IPS-18a (cell line): ENCODE results near the gene EPHA4.

Experiments used
- H3K27ac ChIP-seq: one replicate; pipeline ENCODE4 v1.5.1; 2013; ENCODE audit warnings: low read length
- H3K27me3 ChIP-seq: one replicate; pipeline ENCODE4 v1.6.1; 2013; ENCODE audit warnings: mild to moderate bottlenecking, low read length; ENCODE audit not compliant: control insufficient read depth, insufficient read depth
- H3K36me3 ChIP-seq: one replicate; pipeline ENCODE4 v1.6.1; 2013; ENCODE audit warnings: low read depth, low read length; ENCODE audit not compliant: control insufficient read depth
- H3K4me1 ChIP-seq: one replicate; pipeline ENCODE4 v1.6.1; 2013; ENCODE audit warnings: low read depth, low read length; ENCODE audit not compliant: control insufficient read depth
- H3K4me3 ChIP-seq: one replicate; pipeline ENCODE4 v1.5.1; 2013; ENCODE audit warnings: low read length
- H3K9ac ChIP-seq: one replicate; pipeline ENCODE4 v1.6.1; 2013; ENCODE audit warnings: mild to moderate bottlenecking, low read length, moderate library complexity
- H3K9me3 ChIP-seq: one replicate; pipeline ENCODE4 v1.6.1; 2013; ENCODE audit warnings: low read depth, low read length; ENCODE audit not compliant: control insufficient read depth

The EPHA4 gene

DNA sequence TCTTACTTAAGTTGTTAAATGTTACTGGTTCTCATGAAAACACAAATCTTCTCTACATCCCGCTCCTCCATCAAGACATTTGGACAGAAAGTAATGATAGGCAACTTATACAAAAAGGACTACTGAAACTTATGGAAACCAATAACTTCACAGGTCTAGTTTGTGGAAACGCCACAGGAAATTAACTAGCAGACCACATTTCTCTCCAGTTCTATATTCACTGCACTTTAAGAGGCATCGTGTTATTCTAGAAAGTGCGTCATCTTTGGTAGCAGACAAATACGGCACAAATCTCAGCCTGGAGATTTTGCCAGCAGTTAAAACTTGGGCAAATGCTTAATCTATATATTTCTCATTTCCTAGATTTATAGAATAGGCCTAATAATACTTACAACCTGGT lies 164.3 kb downstream of the EPHA4 start:
- no peaks in the 10 kb centered on the region for H3K4me1 ChIP-seq
- H3K27me3 ChIP-seq: no peaks in the 10 kb centered on the region
- H3K9ac ChIP-seq: no peak overlapping the region
- H3K36me3 ChIP-seq: no peaks in the 10 kb centered on the region
- no peak overlapping the region for H3K27ac ChIP-seq
- H3K9me3 ChIP-seq: no peaks in the 10 kb centered on the region
- no peak overlapping the region for H3K4me3 ChIP-seq

DNA sequence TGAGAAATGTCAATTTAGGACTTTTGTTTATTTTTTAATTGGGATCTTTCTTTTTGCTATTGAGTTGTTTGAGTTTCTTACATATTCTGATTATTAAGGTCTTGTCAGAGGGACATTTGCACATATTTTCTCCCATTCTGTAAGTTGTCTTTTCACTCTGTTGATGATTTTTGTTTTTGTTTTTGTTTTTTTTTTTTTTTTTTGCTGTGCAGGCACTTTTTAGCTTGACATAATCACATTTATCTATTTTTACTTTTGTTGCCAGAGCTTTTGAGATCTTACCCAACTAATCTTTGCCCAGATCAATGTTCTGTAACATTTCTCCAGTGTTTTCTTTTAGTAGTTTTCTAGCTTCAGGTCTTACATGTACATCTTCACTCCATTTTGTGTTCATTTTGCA lies 166.6 kb downstream of the EPHA4 start:
- Histone ChIP-seq H3K4me3 (no peak overlapping the region), H3K4me1 (no peaks in the 10 kb centered on the region), H3K9ac (no peak overlapping the region), H3K36me3 (no peaks in the 10 kb centered on the region), H3K27me3 (no peaks in the 10 kb centered on the region), H3K9me3 (no peaks in the 10 kb centered on the region), H3K27ac (no peak overlapping the region)

DNA sequence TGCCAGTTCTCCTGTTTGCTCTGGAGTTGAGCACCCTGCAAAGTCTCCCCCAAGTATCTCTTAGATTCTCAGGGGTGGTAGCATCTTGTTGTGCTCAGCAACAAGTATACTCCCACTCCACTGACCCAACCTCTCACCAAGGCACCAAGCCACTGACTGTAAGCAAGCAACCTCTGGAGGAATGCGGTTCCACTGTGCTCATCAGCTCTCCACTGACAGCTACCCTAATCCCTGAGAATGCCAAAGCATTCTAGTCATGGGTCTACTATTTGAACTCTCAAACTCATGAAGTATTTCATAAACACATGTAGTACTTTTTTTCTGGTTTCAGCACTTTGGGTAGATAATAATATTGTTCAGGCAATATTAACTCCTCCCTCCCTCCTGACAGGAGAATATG lies 170.0 kb downstream of the EPHA4 start:
- H3K9ac ChIP-seq: no peak overlapping the region
- H3K9me3 ChIP-seq: no peaks in the 10 kb centered on the region
- H3K36me3 ChIP-seq: no peaks in the 10 kb centered on the region
- no peaks in the 10 kb centered on the region for H3K4me1 ChIP-seq
- H3K4me3 ChIP-seq: no peak overlapping the region
- no peak overlapping the region for H3K27ac ChIP-seq
- no peaks in the 10 kb centered on the region for H3K27me3 ChIP-seq

DNA sequence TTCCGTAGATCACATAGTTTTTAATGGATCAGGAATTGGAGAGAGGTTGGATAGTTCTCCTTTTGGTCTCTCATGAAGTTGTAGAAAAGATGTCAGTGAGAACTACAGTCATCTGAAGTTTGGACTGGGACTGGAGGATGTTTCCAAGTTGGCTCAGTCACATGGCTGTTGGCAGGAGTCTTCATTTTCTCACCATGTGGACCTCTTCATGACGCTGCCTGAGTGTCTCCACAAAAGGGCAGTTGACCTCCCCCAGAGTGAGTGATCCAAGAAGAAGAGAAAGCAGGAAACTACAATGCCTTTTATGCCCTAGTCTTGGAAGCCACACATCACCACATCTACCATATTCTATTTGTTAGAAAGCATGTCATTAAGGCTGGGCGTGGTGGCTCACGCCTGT lies 171.7 kb downstream of the EPHA4 start:
- Histone ChIP-seq H3K27me3 (no peaks in the 10 kb centered on the region), H3K36me3 (no peaks in the 10 kb centered on the region), H3K27ac (no peak overlapping the region), H3K4me1 (no peaks in the 10 kb centered on the region), H3K9ac (no peak overlapping the region), H3K9me3 (no peaks in the 10 kb centered on the region), H3K4me3 (no peak overlapping the region)

DNA sequence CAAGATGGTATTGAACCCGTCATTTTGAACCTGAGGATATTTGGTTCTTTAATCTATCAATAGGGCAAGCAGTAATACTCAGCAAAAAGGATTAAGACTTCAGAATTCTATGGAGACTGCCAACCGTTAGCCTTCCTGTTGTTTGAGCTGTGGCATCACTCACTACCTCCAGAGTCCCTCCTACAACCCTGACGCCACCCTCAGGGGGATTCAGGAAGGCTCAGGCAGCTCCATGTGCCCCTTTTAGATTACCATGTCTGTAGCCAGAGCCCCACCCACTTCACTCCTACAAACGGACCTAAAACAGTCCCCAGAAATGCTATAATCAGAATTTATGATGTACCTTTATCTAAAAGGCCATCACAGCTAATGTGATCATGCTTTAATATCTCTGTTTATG lies 172.9 kb downstream of the EPHA4 start:
- Histone ChIP-seq H3K27me3 (no peaks in the 10 kb centered on the region), H3K9ac (no peak overlapping the region)

DNA sequence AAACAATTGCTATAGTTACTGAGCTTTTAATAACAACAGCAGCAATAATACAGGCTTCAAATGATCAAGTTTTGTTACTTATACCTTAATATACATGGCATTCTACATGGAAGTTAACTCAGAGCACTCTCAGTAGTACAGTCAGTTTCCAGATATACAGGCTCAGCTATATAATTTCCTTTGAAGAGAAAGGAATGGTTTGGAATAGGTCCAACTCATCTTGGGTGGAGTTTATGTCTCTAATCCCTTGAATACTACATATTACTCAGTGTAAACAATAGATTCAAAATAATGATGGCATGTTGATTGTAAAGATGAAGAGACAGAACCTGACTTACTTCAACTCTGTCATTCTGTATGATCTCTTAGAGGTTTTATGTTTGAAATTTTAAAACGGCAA lies 174.9 kb downstream of the EPHA4 start:
- Histone ChIP-seq H3K4me3 (no peak overlapping the region), H3K4me1 (no peaks in the 10 kb centered on the region), H3K27me3 (no peaks in the 10 kb centered on the region), H3K9ac (no peak overlapping the region), H3K9me3 (no peaks in the 10 kb centered on the region), H3K27ac (no peak overlapping the region), H3K36me3 (no peaks in the 10 kb centered on the region)

More for the DNA sequence above, 172.9 kb downstream of the EPHA4 start:
- H3K36me3 ChIP-seq: no peaks in the 10 kb centered on the region
- H3K27ac ChIP-seq: no peak overlapping the region
- H3K4me3 ChIP-seq: no peak overlapping the region
- H3K4me1 ChIP-seq: no peaks in the 10 kb centered on the region
- no peaks in the 10 kb centered on the region for H3K9me3 ChIP-seq

DNA sequence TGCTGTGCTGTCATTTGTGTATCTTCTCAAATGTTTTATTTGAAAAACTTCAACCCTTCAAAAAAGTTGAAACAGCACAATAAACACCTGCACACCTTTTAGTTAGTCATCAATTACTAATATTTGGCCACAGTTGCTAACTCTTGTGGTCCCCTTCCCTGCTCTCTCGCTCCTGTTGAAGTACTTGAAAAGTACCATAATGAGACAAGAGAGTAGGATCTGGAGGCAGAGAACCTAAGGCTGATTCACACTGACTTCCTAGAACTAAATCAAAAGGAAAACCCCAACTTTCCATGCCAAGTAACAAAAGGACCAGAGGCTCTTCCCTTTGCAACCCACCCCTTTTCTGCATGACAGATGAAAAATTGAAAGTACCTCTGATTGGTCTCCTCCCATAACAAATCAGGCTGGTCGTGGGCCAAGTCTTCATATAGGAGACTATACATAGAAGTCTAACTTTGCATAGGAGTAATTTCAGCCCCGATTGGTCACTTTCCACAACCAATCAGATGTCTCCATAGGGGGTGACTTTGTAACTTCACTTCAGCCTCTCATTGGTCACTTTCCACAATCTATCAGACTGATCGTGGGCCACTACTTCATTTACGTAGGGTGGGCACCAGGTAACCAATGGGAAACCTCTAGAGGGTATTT lies 179.7 kb downstream of the EPHA4 start:
- Histone ChIP-seq H3K36me3 (no peaks in the 10 kb centered on the region), H3K4me1 (no peaks in the 10 kb centered on the region), H3K9me3 (no peaks in the 10 kb centered on the region), H3K27ac (no peak overlapping the region), H3K27me3 (no peaks in the 10 kb centered on the region), H3K4me3 (no peak overlapping the region), H3K9ac (no peak overlapping the region)

DNA sequence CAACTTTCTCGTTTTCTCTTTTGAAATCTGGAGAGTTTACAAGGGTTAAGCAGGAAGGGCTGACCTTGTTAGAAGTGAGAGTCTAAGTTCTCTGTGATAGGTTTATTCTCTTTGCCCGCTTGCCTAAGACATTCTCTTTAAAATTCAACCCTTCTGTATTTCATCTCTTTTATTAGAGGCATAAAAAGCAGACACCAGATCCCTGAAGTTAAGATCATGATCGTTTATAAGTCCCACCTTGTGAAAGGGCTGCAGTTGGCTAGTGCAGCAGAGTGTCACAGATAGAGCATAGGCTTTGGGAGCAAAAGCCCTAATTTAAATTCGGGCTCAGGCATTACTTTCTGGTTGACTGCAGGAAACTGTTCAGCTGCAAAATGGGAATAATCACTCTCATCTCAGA lies 181.2 kb downstream of the EPHA4 start:
- Histone ChIP-seq H3K9ac (no peak overlapping the region), H3K4me1 (no peaks in the 10 kb centered on the region), H3K27me3 (no peaks in the 10 kb centered on the region), H3K36me3 (no peaks in the 10 kb centered on the region), H3K4me3 (no peak overlapping the region), H3K9me3 (no peaks in the 10 kb centered on the region), H3K27ac (no peak overlapping the region)

DNA sequence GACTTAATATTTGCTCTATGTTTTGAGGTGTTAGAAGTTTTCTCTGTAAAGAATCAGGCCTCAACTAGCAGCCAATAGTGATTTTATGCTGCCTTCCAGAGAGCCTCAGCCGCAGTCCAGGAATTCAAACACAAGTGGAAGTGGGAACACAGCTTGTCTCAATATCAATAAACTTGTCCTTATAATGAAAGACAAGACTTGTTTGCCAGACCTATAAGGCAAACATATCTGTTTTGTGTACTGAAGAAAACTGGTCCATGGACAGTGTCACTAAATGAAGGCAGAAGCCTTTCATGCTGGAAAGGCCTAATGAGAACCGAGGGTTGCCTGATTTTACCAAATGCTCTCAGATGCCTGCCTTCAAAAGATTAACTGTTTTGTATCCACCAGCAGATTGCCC lies 182.2 kb downstream of the EPHA4 start:
- no peaks in the 10 kb centered on the region for H3K4me1 ChIP-seq
- no peaks in the 10 kb centered on the region for H3K9me3 ChIP-seq
- H3K27ac ChIP-seq: no peak overlapping the region
- H3K27me3 ChIP-seq: no peaks in the 10 kb centered on the region
- H3K9ac ChIP-seq: no peak overlapping the region
- no peak overlapping the region for H3K4me3 ChIP-seq
- H3K36me3 ChIP-seq: no peaks in the 10 kb centered on the region

DNA sequence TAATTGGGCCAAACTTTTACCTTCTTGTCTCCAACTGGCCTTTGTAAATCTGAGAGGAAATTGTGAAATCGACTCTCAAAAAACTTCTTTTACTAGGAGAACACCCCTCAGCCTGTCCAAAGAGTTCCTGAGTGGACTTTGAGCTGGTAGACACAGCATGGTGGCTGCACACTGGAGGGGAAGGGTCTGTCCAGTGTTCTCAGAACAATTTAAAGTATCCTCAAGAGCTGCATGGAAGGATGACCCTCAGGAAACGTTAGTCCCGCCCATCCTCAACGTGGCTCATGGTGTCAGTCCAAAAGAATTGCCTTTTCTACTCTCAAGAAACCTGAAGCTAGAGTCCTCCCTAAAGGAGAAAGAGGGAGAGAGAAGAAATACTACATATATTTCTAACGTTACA lies 182.7 kb downstream of the EPHA4 start:
- Histone ChIP-seq H3K27me3 (no peaks in the 10 kb centered on the region), H3K9ac (no peak overlapping the region), H3K4me1 (no peaks in the 10 kb centered on the region), H3K27ac (no peak overlapping the region), H3K36me3 (no peaks in the 10 kb centered on the region), H3K4me3 (no peak overlapping the region), H3K9me3 (no peaks in the 10 kb centered on the region)

DNA sequence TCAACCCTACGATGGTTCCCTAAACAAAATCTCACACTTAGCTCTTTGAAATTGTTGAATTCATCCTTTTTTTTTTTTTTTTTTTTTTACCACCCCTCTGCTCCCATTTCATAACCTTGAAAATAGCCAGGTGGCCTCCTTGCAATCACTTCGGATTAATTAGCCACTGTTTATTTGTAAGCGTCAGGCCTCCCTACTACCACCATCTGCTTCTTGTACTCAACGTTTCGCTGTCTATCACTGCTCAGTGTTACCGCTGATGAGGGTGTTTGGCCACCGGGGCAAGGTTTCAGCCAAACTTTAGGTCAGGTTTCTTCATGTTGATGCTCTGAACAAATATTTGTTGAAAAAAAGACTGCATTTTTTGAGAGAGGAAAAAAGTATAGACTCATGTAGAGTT lies 183.2 kb downstream of the EPHA4 start:
- Histone ChIP-seq H3K36me3 (no peaks in the 10 kb centered on the region), H3K27ac (no peak overlapping the region), H3K4me1 (no peaks in the 10 kb centered on the region)

DNA sequence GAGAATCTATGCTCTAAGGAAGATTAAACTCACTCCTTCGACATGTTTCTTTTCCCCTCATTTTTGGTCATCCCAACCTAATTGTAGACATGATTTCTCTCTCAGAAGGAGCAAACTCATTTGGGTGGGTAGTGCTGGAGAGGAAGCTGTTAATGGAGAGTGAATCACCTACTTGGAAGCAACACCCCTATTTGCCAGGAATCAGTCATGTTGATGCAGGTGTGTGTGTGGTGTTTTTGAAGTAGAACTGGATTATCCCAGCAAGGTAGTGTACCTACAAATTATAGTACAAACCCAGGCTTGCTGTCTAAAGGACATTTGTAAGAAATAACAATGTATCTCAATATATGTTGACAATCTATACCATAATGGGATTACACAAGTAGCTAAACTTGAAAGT lies 186.4 kb downstream of the EPHA4 start:
- H3K36me3 ChIP-seq: no peaks in the 10 kb centered on the region
- H3K9me3 ChIP-seq: no peaks in the 10 kb centered on the region
- H3K27me3 ChIP-seq: no peaks in the 10 kb centered on the region
- H3K27ac ChIP-seq: no peak overlapping the region
- H3K9ac ChIP-seq: no peak overlapping the region
- no peak overlapping the region for H3K4me3 ChIP-seq
- H3K4me1 ChIP-seq: no peaks in the 10 kb centered on the region

More for the DNA sequence above, 183.2 kb downstream of the EPHA4 start:
- no peak overlapping the region for H3K9ac ChIP-seq
- no peaks in the 10 kb centered on the region for H3K27me3 ChIP-seq
- H3K4me3 ChIP-seq: no peak overlapping the region
- H3K9me3 ChIP-seq: no peaks in the 10 kb centered on the region
